ENCODE data around the gene C17orf100. TPM values are rescaled to one million over a fixed set of nuclear protein-coding genes. Genes with fewer than 3 reads are reported as not detected.
"Not testable (repeated sequence)": the region's sequence is repeated elsewhere in the genome, so short reads cannot be mapped to it uniquely, and the experiment has no call there.

The C17orf100 gene
- total and polyA plus RNA-seq, 4 donors, result 0.56 to 33.2 (median 2.7) TPM

- not testable (repeated sequence) for DNase-seq (ENCODE audit: low spot score); H3K4me3 ChIP-seq (ENCODE audit: low read depth in 1 of 3, low read length in 3 of 3); H3K9me3 ChIP-seq (ENCODE audit: control insufficient read depth in 4 of 4, low read length in 3 of 4); H3K27me3 ChIP-seq (ENCODE audit: control insufficient read depth in 4 of 4, insufficient read depth in 4 of 4, low read length in 3 of 4); H3K4me1 ChIP-seq (ENCODE audit: control insufficient read depth in 4 of 4, insufficient read depth in 4 of 4, low read length in 3 of 4); H3K27ac ChIP-seq (ENCODE audit: low read depth in 1 of 2, low read length in 2 of 2); H3K9ac ChIP-seq (ENCODE audit: low read depth in 1 of 2, low read length in 2 of 2); H3K36me3 ChIP-seq (ENCODE audit: control insufficient read depth in 4 of 4, insufficient read depth in 3 of 4, low read depth in 1 of 4, low read length in 3 of 4)
- 94% methylated on average over 14 of the region's 14 CpGs for WGBS
Measured at GRCh38 chr17:6663200-6663599, 11.6 kb downstream of the C17orf100 start.

GRCh38 chr17:6666077-6666521 lies 14.5 kb downstream of the C17orf100 start:
- Histone ChIP-seq H3K4me3 (ENCODE audit: low read depth in 1 of 3, low read length in 3 of 3) (no peak overlapping the region), H3K27me3 (ENCODE audit: control insufficient read depth in 4 of 4, insufficient read depth in 4 of 4, low read length in 3 of 4) (no peaks in the 10 kb centered on the region), H3K9me3 (ENCODE audit: control insufficient read depth in 4 of 4, low read length in 3 of 4) (no peaks in the 10 kb centered on the region), H3K27ac (ENCODE audit: low read depth in 1 of 2, low read length in 2 of 2) (no peak overlapping the region), H3K36me3 (ENCODE audit: control insufficient read depth in 4 of 4, insufficient read depth in 3 of 4, low read depth in 1 of 4, low read length in 3 of 4) (no peaks in the 10 kb centered on the region), H3K4me1 (ENCODE audit: control insufficient read depth in 4 of 4, insufficient read depth in 4 of 4, low read length in 3 of 4) (peaks cover 2 to 12% (median 9%) of the 10 kb centered on the region in 4 donors), H3K9ac (ENCODE audit: low read depth in 1 of 2, low read length in 2 of 2) (no peak overlapping the region)
- WGBS, result 10% methylated on average over 9 of the region's 9 CpGs
- no peak for TF ChIP-seq NR2F2 (IDR thresholded peaks at IDR 0.05)
- peak; percentile 94 for TF ChIP-seq CTCF (IDR thresholded peaks at IDR 0.05; ENCODE audit: low read depth, low read length, missing input control)
- TF ChIP-seq RAD21 (IDR thresholded peaks at IDR 0.05), result peak; percentile 99
- peak; percentile 9 to 31 for TF ChIP-seq HNF4A (conservative IDR thresholded peaks at IDR 0.05)
- peak; percentile 69 for DNase-seq (ENCODE audit: low spot score)

DNA sequence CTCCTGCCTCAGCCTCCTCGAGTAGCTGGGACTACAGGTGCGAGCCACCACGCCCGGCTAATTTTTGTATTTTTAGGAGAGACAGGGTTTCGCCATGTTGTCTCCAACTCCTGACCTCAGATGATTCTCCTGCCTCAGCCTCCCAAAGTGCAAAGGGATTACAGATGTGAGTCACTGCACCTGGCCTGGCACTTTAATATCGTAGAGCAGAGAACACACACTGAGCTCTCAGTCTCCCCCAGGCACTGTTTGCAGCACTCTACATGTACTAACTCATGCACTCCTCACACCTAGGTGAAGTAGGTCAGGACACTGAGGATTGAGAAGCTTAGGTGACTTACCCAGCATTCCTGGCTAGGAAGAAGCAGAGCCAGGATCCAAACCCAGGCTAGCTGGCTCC lies 15.0 kb downstream of the C17orf100 start:
- no peak for DNase-seq (ENCODE audit: low spot score)
- Histone ChIP-seq H3K9me3 (ENCODE audit: control insufficient read depth in 4 of 4, low read length in 3 of 4) (no peaks in the 10 kb centered on the region), H3K4me1 (ENCODE audit: control insufficient read depth in 4 of 4, insufficient read depth in 4 of 4, low read length in 3 of 4) (peaks cover 2 to 12% (median 9%) of the 10 kb centered on the region in 4 donors), H3K36me3 (ENCODE audit: control insufficient read depth in 4 of 4, insufficient read depth in 3 of 4, low read depth in 1 of 4, low read length in 3 of 4) (no peaks in the 10 kb centered on the region), H3K27me3 (ENCODE audit: control insufficient read depth in 4 of 4, insufficient read depth in 4 of 4, low read length in 3 of 4) (no peaks in the 10 kb centered on the region), H3K27ac (ENCODE audit: low read depth in 1 of 2, low read length in 2 of 2) (no peak overlapping the region), H3K4me3 (ENCODE audit: low read depth in 1 of 3, low read length in 3 of 3) (no peak overlapping the region), H3K9ac (ENCODE audit: low read depth in 1 of 2, low read length in 2 of 2) (no peak overlapping the region)
- TF ChIP-seq, protein P1, sequence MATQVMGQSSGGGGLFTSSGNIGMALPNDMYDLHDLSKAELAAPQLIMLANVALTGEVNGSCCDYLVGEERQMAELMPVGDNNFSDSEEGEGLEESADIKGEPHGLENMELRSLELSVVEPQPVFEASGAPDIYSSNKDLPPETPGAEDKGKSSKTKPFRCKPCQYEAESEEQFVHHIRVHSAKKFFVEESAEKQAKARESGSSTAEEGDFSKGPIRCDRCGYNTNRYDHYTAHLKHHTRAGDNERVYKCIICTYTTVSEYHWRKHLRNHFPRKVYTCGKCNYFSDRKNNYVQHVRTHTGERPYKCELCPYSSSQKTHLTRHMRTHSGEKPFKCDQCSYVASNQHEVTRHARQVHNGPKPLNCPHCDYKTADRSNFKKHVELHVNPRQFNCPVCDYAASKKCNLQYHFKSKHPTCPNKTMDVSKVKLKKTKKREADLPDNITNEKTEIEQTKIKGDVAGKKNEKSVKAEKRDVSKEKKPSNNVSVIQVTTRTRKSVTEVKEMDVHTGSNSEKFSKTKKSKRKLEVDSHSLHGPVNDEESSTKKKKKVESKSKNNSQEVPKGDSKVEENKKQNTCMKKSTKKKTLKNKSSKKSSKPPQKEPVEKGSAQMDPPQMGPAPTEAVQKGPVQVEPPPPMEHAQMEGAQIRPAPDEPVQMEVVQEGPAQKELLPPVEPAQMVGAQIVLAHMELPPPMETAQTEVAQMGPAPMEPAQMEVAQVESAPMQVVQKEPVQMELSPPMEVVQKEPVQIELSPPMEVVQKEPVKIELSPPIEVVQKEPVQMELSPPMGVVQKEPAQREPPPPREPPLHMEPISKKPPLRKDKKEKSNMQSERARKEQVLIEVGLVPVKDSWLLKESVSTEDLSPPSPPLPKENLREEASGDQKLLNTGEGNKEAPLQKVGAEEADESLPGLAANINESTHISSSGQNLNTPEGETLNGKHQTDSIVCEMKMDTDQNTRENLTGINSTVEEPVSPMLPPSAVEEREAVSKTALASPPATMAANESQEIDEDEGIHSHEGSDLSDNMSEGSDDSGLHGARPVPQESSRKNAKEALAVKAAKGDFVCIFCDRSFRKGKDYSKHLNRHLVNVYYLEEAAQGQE (IDR thresholded peaks at IDR 0.05), result no peak
- TF ChIP-seq SP1 (IDR thresholded peaks at IDR 0.05) (no peak), CTCF (IDR thresholded peaks at IDR 0.05; ENCODE audit: low read depth, low read length, missing input control) (no peak), HNF4G (IDR thresholded peaks at IDR 0.05) (no peak), NR2F2 (IDR thresholded peaks at IDR 0.05) (no peak), HNF4A (conservative IDR thresholded peaks at IDR 0.05) (no peak), TAF1 (conservative IDR thresholded peaks at IDR 0.05) (no peak), EGR1 (IDR thresholded peaks at IDR 0.05; ENCODE audit: low read depth in 2 of 2) (no peak), RXRA (IDR thresholded peaks at IDR 0.05) (no peak), JUND (IDR thresholded peaks at IDR 0.05) (no peak)
- TF ChIP-seq, protein P2, sequence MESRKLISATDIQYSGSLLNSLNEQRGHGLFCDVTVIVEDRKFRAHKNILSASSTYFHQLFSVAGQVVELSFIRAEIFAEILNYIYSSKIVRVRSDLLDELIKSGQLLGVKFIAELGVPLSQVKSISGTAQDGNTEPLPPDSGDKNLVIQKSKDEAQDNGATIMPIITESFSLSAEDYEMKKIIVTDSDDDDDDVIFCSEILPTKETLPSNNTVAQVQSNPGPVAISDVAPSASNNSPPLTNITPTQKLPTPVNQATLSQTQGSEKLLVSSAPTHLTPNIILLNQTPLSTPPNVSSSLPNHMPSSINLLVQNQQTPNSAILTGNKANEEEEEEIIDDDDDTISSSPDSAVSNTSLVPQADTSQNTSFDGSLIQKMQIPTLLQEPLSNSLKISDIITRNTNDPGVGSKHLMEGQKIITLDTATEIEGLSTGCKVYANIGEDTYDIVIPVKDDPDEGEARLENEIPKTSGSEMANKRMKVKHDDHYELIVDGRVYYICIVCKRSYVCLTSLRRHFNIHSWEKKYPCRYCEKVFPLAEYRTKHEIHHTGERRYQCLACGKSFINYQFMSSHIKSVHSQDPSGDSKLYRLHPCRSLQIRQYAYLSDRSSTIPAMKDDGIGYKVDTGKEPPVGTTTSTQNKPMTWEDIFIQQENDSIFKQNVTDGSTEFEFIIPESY (IDR thresholded peaks at IDR 0.05), result no peak
- 83% methylated on average over 6 of the region's 6 CpGs for WGBS
